Measurements from ENCODE around the gene MIPEP.

MIPEP gene

GRCh38 chr13:23741879-23742510 lies 147.2 kb downstream of the MIPEP start:
- DNase-seq: no peak

GRCh38 chr13:23740002-23740401 lies 149.2 kb downstream of the MIPEP start:
- DNase-seq: no peak

- no peak for DNase-seq
Observed at GRCh38 chr13:23739596-23739995, 149.6 kb downstream of the MIPEP start.

GRCh38 chr13:23736541-23736940 lies 152.7 kb downstream of the MIPEP start:
- DNase-seq: no peak

GRCh38 chr13:23735329-23735728 lies 153.9 kb downstream of the MIPEP start:
- DNase-seq: no peak

GRCh38 chr13:23731709-23732108 lies 157.5 kb downstream of the MIPEP start:
- DNase-seq: no peak

GRCh38 chr13:23730251-23730650 lies 158.9 kb downstream of the MIPEP start:
- no peak for DNase-seq

GRCh38 chr13:23729531-23729930 lies 159.7 kb downstream of the MIPEP start:
- DNase-seq: no peak

- no peak for DNase-seq
Observed at GRCh38 chr13:23728807-23729206, 160.4 kb downstream of the MIPEP start.

GRCh38 chr13:23725922-23726321 lies 163.3 kb downstream of the MIPEP start:
- no peak for DNase-seq

GRCh38 chr13:23724196-23724970 lies 164.8 kb downstream of the MIPEP start:
- DNase-seq: peak; percentile 27

- peak; percentile 89 for DNase-seq
Observed at GRCh38 chr13:23723471-23723870, 165.7 kb downstream of the MIPEP start.

- no peak for DNase-seq
Observed at GRCh38 chr13:23722726-23723453, 166.3 kb downstream of the MIPEP start.

GRCh38 chr13:23718996-23719395 lies 170.2 kb downstream of the MIPEP start:
- DNase-seq: no peak

- no peak for DNase-seq
Observed at GRCh38 chr13:23716401-23716800, 172.8 kb downstream of the MIPEP start.

- no peak for DNase-seq
Observed at GRCh38 chr13:23715762-23716235, 173.4 kb downstream of the MIPEP start.

- no peak for DNase-seq
Observed at GRCh38 chr13:23715092-23715761, 174.0 kb downstream of the MIPEP start.

GRCh38 chr13:23714672-23715071 lies 174.5 kb downstream of the MIPEP start:
- DNase-seq: no peak

GRCh38 chr13:23711355-23711754 lies 177.8 kb downstream of the MIPEP start:
- DNase-seq: no peak

GRCh38 chr13:23710366-23710765 lies 178.8 kb downstream of the MIPEP start:
- DNase-seq: no peak

- DNase-seq: no peak
Observed at GRCh38 chr13:23709536-23709935, 179.7 kb downstream of the MIPEP start.

- no peak for DNase-seq
Observed at GRCh38 chr13:23707674-23708073, 181.5 kb downstream of the MIPEP start.

- DNase-seq: no peak
Observed at GRCh38 chr13:23705583-23705982, 183.6 kb downstream of the MIPEP start.

Measured in fibroblast of skin of right quadriceps (primary cell).